Astrocyte (in vitro differentiated cells and primary cell): ENCODE data around the gene USP20. TPM values are rescaled to one million over a fixed set of nuclear protein-coding genes. Genes with fewer than 3 reads are reported as not detected.

Source experiments
- DNase-seq: peaks from one replicate; pipeline ENCODE4 v3.0.0-alpha.2; 2010; ENCODE audit warnings: low read depth
- FAIRE-seq: peaks from 2 replicates; lab custom pipeline; 2011; peaks lifted over from hg19 to GRCh38; lab: Jason Lieb, UNC
- H2AFZ ChIP-seq: 2 replicates; pipeline ENCODE4 v1.6.0; 2012; ENCODE audit warnings: low read depth, low read length, inconsistent platforms
- H3K27ac ChIP-seq: 2 replicates; pipeline ENCODE4 v1.5.1; 2011; ENCODE audit warnings: low read depth, low read length, inconsistent platforms
- H3K27me3 ChIP-seq: 2 replicates; pipeline ENCODE4 v1.6.0; 2011; ENCODE audit warnings: low read length, inconsistent platforms; ENCODE audit not compliant: insufficient read depth
- H3K36me3 ChIP-seq: 2 replicates; pipeline ENCODE4 v1.5.1; 2011; ENCODE audit warnings: low read length, inconsistent platforms; ENCODE audit not compliant: insufficient read depth
- H3K4me1 ChIP-seq: 2 replicates; pipeline ENCODE4 v1.5.1; 2011; ENCODE audit warnings: low read length, inconsistent platforms; ENCODE audit not compliant: insufficient read depth
- H3K4me2 ChIP-seq: 2 replicates; pipeline ENCODE4 v1.6.0; 2012; ENCODE audit warnings: low read length, inconsistent platforms
- H3K4me3 ChIP-seq: 2 replicates; pipeline ENCODE4 v1.5.1; 2011; ENCODE audit warnings: low read depth, mild to moderate bottlenecking, low read length, inconsistent platforms; ENCODE audit not compliant: insufficient read depth
- H3K79me2 ChIP-seq: 2 replicates; pipeline ENCODE4 v1.6.0; 2012; ENCODE audit warnings: mild to moderate bottlenecking, low read length, inconsistent platforms; ENCODE audit not compliant: insufficient read depth
- H3K9ac ChIP-seq: 2 replicates; pipeline ENCODE4 v1.6.0; 2012; ENCODE audit warnings: mild to moderate bottlenecking, low read length, inconsistent platforms
- H3K9me3 ChIP-seq: 2 replicates; pipeline ENCODE4 v1.5.1; 2012; ENCODE audit warnings: low read depth, mild to moderate bottlenecking, low read length, inconsistent platforms; ENCODE audit not compliant: insufficient read depth
- H4K20me1 ChIP-seq: 2 replicates; pipeline ENCODE4 v1.6.0; 2012; ENCODE audit warnings: low read length, inconsistent platforms; ENCODE audit not compliant: insufficient read depth
- H3K27ac Mint-ChIP-seq: one replicate; pipeline ENCODE4 v1.8.0; 2021; ENCODE audit warnings: mild to moderate bottlenecking, mixed read lengths; ENCODE audit not compliant: unreplicated experiment
- H3K27me3 Mint-ChIP-seq: one replicate; pipeline ENCODE4 v1.8.0; 2021; ENCODE audit warnings: low read depth, mixed read lengths; ENCODE audit not compliant: unreplicated experiment
- H3K36me3 Mint-ChIP-seq: one replicate; pipeline ENCODE4 v1.8.0; 2021; ENCODE audit warnings: low read depth, mixed read lengths; ENCODE audit not compliant: unreplicated experiment
- H3K4me1 Mint-ChIP-seq: one replicate; pipeline ENCODE4 v1.8.0; 2021; ENCODE audit warnings: low read depth, mixed read lengths; ENCODE audit not compliant: unreplicated experiment
- H3K4me3 Mint-ChIP-seq: one replicate; pipeline ENCODE4 v1.8.0; 2021; ENCODE audit warnings: mild to moderate bottlenecking, moderate library complexity, mixed read lengths; ENCODE audit not compliant: unreplicated experiment
- H3K9me3 Mint-ChIP-seq: one replicate; pipeline ENCODE4 v1.8.0; 2021; ENCODE audit warnings: mild to moderate bottlenecking, mixed read lengths; ENCODE audit not compliant: unreplicated experiment
- EZH2 ChIP-seq: IDR thresholded peaks from 2 replicates; pipeline ENCODE4 v1.6.1; 2012; ENCODE audit warnings: mild to moderate bottlenecking, low read length, inconsistent platforms; ENCODE audit not compliant: insufficient read depth
- total RNA-seq: library from RNA; stranded (reverse); gene quantifications from 2 replicates; pipeline ENCODE4 v1.2.1, GENCODE V29; 2021
- TF ChIP-seq, protein P1 (sequence below): IDR thresholded peaks from 2 replicates; pipeline ENCODE4 v1.5.1; 2011; ENCODE audit warnings: low read depth, mild to moderate bottlenecking, inconsistent platforms, low read length, moderate library complexity; ENCODE audit not compliant: insufficient read depth

The USP20 gene
- total RNA-seq, 1 donor from 2014 or later: 24.1 TPM

DNA sequence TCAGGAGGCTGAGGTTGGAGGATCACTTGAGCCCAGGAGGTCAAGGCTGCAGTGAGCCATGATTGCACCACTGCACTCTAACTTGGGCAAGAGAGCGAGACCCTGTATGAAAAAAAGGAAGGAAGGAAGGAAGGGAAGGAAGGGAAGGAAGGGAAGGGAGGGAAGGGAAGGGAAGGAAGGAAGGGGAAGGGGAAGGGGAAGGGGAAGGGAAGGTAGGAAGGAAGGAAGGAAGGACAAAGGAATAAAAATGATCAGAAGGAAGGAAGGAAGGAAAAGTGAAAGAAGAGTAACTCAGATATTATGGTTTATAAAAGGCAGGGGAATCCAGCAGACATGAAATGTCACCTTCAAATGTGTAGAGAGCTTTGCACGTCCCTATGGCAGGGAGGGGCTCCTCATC, 64.4 kb downstream of the USP20 start:
- Mint-ChIP-seq H3K27me3 (no peaks in the 10 kb centered on the region), H3K9me3 (peaks cover 3% of the 10 kb centered on the region), H3K36me3 (peaks cover 37% of the 10 kb centered on the region), H3K4me3 (no peak overlapping the region), H3K27ac (no peak overlapping the region), H3K4me1 (no peaks in the 10 kb centered on the region)
- Histone ChIP-seq H3K9me3 (no peaks in the 10 kb centered on the region), H3K27me3 (no peaks in the 10 kb centered on the region), H3K4me1 (no peaks in the 10 kb centered on the region), H3K79me2 (no peaks in the 10 kb centered on the region), H3K27ac (no peak overlapping the region), H3K9ac (no peak overlapping the region), H3K4me2 (no peak overlapping the region), H4K20me1 (no peaks in the 10 kb centered on the region), H3K36me3 (peaks cover 3% of the 10 kb centered on the region), H3K4me3 (no peak overlapping the region), H2AFZ (no peak overlapping the region)
- DNase-seq (no peak), FAIRE-seq (no peak)
- TF ChIP-seq EZH2: no peak
- TF ChIP-seq, protein P1, sequence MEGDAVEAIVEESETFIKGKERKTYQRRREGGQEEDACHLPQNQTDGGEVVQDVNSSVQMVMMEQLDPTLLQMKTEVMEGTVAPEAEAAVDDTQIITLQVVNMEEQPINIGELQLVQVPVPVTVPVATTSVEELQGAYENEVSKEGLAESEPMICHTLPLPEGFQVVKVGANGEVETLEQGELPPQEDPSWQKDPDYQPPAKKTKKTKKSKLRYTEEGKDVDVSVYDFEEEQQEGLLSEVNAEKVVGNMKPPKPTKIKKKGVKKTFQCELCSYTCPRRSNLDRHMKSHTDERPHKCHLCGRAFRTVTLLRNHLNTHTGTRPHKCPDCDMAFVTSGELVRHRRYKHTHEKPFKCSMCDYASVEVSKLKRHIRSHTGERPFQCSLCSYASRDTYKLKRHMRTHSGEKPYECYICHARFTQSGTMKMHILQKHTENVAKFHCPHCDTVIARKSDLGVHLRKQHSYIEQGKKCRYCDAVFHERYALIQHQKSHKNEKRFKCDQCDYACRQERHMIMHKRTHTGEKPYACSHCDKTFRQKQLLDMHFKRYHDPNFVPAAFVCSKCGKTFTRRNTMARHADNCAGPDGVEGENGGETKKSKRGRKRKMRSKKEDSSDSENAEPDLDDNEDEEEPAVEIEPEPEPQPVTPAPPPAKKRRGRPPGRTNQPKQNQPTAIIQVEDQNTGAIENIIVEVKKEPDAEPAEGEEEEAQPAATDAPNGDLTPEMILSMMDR: no peak

DNA sequence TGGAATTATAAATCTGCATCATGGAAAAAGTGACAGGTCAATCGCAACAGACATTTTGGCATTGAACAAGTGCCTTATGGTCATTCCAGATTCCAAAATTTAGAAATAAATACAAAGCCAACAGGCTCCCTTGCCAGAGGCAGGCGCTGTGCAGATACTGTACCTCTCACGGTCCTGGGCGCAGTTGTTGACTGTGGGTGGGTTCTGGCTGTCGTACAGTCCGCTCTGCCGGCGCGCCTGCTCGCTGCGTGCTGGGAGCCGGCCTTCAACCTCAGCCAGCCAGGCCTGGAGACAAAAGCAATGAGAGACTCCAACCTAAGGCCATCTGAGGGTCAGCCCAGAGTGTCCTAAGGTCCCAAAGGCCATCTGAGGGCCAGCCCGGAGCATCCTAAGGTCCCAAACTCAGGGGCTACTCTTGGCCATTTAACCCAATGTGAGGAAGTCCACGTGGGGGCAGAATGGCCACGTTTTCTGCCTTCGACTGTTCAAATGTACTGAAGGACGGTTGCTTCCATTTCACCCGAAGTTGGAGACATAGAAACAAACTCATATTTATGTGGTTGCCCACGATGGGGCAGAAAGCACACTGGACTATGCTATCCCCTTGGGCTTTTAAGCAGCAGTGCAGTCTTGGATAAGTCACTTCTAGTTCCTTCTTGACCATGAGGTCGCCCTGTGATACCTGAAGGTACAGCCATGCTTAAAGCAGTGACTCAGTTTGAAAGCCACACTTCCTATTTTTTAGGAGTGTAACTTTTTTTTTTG, 65.2 kb downstream of the USP20 start:
- no peak overlapping the region for H3K4me3 Mint-ChIP-seq
- Histone ChIP-seq H3K4me1 (no peaks in the 10 kb centered on the region), H2AFZ (no peak overlapping the region), H3K4me3 (no peak overlapping the region), H3K79me2 (no peaks in the 10 kb centered on the region), H3K9ac (no peak overlapping the region), H3K4me2 (no peak overlapping the region), H3K36me3 (peaks cover 3% of the 10 kb centered on the region), H3K27me3 (no peaks in the 10 kb centered on the region), H3K9me3 (no peaks in the 10 kb centered on the region), H3K27ac (no peak overlapping the region), H4K20me1 (no peaks in the 10 kb centered on the region)
- no peak for DNase-seq
- H3K9me3 Mint-ChIP-seq: peaks cover 3% of the 10 kb centered on the region
- FAIRE-seq: no peak
- H3K4me1 Mint-ChIP-seq: no peaks in the 10 kb centered on the region
- no peaks in the 10 kb centered on the region for H3K27me3 Mint-ChIP-seq
- peaks cover 37% of the 10 kb centered on the region for H3K36me3 Mint-ChIP-seq
- H3K27ac Mint-ChIP-seq: no peak overlapping the region
- TF ChIP-seq, protein P1: no peak
- no peak for TF ChIP-seq EZH2

DNA sequence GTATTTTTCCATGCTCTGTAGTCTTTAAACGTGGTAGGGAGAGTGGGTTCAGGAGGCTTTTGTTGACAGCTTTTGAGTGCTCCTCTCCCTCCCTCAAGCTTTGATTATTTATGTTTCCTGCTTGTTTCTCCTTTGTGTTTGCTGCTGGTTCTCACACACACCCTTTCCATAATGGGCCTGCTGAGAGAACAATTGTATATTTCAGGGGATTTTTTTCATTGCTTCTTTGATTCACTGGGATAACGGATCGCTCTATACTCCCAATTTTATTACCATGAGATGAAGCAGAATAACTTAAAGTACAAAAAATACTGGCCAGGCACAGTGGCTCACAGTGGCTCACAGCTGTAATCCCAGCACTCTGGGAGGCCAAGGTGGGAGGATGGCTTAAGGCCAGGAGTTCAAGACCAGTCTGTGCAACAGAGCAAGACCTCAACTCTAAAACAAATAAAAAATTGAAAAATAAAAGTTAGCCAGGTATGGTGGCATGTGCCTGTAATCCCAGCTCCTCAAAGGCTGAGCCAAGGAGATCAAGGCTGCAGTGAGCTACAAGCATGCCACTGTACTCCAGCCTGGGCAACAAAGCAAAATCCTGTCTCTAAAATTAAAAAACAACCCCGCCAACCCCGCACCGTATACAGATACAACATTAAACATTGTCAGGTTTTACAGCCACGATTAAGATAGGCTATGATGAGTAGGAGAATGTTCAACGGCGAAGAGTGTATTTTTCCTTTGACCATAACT, 66.9 kb downstream of the USP20 start:
- peaks cover 3% of the 10 kb centered on the region for H3K36me3 ChIP-seq
- Mint-ChIP-seq H3K4me1 (no peaks in the 10 kb centered on the region), H3K4me3 (no peak overlapping the region), H3K27me3 (no peaks in the 10 kb centered on the region), H3K9me3 (no peaks in the 10 kb centered on the region), H3K36me3 (peaks cover 36% of the 10 kb centered on the region), H3K27ac (no peak overlapping the region)
- no peak overlapping the region for H3K4me3 ChIP-seq
- no peak overlapping the region for H3K4me2 ChIP-seq
- DNase-seq (no peak), FAIRE-seq (no peak)
- H3K27me3 ChIP-seq: no peaks in the 10 kb centered on the region
- H4K20me1 ChIP-seq: no peaks in the 10 kb centered on the region
- no peaks in the 10 kb centered on the region for H3K9me3 ChIP-seq
- H3K79me2 ChIP-seq: no peaks in the 10 kb centered on the region
- TF ChIP-seq, protein P1: no peak
- no peak for TF ChIP-seq EZH2
- no peak overlapping the region for H3K27ac ChIP-seq
- no peak overlapping the region for H3K9ac ChIP-seq
- no peaks in the 10 kb centered on the region for H3K4me1 ChIP-seq
- no peak overlapping the region for H2AFZ ChIP-seq
